Measurements from ENCODE around the gene BMP6.

DNA sequence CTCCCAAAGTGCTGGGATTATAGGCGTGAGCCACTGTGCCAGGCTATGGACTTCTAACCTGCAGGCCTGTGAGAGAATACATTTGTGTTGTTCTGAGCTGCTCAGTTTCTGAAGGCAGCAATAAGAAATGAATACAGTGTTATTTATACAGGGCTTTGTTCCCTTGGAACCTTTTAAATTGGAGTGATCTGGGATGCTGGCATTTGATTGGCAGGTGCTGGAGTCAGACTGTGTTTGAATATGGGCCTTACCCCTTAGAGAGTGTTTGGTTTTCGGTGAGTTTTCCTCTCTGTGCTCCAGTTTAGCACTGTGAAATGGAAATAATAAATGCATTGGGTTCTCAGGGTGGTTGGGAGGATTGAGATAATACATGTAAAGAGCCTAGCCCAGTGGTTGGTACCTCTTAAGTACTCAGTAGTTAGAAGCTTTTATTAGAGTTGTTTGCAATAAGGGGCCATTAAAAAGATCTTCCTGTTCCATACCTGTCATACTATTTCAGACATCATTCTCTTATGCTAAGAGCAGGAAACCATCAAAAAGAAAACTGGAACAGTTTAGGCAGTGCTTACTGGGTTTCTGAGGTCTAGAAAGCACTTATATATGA is 22.1 kb downstream of the BMP6 start:
- TF ChIP-seq, protein P1, sequence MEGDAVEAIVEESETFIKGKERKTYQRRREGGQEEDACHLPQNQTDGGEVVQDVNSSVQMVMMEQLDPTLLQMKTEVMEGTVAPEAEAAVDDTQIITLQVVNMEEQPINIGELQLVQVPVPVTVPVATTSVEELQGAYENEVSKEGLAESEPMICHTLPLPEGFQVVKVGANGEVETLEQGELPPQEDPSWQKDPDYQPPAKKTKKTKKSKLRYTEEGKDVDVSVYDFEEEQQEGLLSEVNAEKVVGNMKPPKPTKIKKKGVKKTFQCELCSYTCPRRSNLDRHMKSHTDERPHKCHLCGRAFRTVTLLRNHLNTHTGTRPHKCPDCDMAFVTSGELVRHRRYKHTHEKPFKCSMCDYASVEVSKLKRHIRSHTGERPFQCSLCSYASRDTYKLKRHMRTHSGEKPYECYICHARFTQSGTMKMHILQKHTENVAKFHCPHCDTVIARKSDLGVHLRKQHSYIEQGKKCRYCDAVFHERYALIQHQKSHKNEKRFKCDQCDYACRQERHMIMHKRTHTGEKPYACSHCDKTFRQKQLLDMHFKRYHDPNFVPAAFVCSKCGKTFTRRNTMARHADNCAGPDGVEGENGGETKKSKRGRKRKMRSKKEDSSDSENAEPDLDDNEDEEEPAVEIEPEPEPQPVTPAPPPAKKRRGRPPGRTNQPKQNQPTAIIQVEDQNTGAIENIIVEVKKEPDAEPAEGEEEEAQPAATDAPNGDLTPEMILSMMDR (conservative IDR thresholded peaks at IDR 0.05; ENCODE audit: low read length), result no peak
- TF ChIP-seq EZH2phosphoT487 (IDR thresholded peaks at IDR 0.05; ENCODE audit: borderline replicate concordance, low read depth, low read length), result no peak

All from OCI-LY7 (cell line).